Measurements from ENCODE around the gene CEP350.
A peak's percentile ranks its signal among the peaks of the same experiment; 100 is the strongest.

CEP350 gene, protein sequence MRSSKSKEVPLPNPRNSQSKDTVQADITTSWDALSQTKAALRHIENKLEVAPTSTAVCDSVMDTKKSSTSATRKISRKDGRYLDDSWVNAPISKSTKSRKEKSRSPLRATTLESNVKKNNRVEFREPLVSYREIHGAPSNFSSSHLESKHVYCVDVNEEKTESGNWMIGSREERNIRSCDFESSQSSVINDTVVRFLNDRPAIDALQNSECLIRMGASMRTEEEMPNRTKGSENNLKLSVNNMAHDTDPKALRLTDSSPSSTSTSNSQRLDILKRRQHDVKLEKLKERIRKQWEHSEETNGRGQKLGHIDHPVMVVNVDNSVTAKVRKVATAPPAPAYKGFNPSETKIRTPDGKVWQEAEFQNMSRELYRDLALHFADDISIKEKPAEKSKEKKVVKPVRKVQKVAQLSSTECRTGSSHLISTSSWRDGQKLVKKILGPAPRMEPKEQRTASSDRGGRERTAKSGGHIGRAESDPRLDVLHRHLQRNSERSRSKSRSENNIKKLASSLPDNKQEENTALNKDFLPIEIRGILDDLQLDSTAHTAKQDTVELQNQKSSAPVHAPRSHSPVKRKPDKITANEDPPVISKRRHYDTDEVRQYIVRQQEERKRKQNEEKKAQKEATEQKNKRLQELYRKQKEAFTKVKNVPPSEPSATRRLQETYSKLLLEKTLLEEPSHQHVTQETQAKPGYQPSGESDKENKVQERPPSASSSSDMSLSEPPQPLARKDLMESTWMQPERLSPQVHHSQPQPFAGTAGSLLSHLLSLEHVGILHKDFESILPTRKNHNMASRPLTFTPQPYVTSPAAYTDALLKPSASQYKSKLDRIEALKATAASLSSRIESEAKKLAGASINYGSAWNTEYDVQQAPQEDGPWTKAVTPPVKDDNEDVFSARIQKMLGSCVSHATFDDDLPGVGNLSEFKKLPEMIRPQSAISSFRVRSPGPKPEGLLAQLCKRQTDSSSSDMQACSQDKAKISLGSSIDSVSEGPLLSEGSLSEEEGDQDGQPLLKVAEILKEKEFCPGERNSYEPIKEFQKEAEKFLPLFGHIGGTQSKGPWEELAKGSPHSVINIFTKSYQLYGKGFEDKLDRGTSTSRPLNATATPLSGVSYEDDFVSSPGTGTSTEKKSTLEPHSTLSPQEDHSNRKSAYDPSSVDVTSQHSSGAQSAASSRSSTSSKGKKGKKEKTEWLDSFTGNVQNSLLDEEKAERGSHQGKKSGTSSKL (N-terminal part only)

DNA sequence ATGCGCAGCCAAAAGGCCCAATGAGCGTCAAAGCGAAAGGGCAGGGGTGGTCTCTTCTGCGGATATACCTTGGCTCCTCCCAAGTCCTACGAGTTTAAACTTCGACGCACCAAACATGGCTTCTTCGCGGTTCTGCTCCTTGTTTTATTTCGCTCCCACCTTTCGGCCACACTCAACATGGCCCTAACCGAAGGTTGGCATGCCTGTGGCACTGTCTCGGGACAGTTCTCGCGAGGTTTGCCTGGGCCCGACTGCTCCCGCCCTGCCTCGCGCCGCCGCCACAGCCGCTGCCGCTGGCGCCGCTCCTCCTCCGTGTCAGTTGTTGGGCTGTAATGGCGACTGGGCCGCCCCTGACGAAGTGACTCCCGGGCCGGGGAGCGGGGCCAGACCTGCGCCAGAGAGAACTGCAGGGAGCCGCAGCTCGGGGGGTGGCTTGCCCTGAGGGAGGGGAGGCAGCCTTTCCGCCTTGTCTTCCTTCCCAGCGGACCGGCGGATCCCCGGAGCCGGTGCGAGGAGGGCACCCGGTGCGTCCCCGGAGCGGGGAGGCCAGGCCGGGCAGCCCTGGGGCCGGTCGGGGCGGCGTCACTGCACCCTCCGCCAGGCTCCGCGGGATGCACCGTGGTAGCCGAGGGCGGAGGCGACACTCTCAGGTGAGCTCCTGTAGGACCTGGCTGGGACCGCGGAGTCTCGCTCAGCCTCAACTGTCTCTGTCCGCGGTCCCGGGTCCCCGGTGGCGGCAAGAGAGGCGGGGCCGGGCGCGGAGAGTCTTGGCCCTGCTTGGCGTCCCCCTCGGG, at the start of gene CEP350:
CEP350 (plus strand) TSS at position 318 of the 794 bp plus-strand sequence. CDS start 31,372 bp downstream, outside the sequence.
- DNase-seq (ENCODE audit: low spot score) = peak; percentile 98

DNA sequence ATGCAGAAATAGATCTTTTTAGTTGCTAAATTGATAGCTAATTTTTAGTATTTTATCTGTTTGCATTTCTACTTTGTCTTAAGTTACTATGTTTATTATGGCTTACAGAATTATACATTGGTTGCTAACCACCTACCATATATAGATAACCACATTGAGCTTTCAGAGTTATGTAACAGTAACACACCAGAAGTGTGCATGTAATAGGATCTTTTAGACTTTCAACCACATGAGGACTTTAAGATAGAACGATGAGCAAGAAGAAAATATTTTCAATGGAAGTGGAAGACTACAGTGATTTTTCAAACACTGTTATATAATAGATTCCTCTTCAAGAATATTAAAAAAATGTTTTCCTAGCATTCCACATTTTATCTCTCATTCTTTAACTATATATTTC, 43.7 kb upstream of the CEP350 start:
- no peak for DNase-seq (ENCODE audit: low spot score)

- no peak for DNase-seq (ENCODE audit: low spot score)
Measured at GRCh38 chr1:179911812-179912211, 42.8 kb upstream of the CEP350 start.

DNA sequence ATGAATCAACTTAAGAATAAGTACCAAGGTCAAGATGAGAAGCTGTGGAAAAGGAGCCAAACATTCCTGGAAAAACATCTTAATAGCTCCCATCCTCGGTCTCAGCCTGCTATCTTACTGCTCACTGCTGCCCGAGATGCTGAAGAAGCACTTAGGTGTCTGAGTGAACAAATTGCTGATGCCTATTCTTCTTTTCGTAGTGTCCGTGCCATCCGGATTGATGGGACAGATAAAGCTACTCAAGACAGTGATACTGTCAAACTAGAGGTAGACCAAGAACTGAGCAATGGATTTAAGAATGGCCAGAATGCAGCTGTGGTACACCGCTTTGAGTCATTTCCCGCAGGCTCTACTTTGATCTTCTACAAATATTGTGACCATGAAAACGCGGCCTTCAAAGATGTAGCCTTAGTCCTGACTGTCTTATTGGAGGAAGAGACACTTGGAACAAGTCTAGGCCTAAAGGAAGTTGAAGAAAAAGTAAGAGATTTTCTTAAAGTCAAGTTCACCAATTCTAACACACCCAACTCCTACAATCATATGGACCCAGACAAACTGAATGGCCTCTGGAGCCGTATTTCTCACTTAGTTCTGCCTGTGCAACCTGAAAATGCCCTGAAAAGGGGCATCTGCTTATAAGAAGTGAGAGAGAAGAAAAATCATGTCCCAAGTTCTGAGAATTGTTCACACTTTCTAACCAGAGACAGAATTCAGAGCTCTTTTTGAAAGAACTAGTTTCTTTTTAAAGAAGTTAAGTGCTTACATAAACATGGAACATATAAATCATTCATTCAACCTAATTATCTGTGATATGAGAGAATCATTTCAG, 36.8 kb upstream of the CEP350 start:
- no peak for DNase-seq (ENCODE audit: low spot score)

DNA sequence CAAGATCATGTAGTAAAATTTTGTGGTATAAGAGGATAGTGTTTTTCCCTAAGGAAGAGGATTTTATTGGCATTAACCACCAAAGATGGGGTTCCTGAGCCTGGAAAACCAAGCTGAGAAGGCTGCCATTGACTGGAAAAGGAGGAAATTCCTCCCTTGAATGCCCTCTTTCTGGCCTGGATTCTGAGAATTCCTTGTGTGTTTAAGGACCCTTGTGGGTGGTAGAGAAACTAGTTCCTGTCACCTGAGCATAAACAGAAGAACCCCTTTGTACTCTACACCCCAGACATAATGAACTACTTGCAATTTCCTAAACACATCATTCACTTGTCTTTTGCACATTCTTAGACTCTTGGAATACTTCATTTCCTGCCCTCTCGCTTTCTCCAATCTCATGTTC, 33.1 kb upstream of the CEP350 start:
- no peak for DNase-seq (ENCODE audit: low spot score)

GRCh38 chr1:179921981-179922872, 32.4 kb upstream of the CEP350 start:
- DNase-seq (ENCODE audit: low spot score) = no peak

- no peak for DNase-seq (ENCODE audit: low spot score)
Measured at GRCh38 chr1:179923029-179923428, 31.6 kb upstream of the CEP350 start.

DNA sequence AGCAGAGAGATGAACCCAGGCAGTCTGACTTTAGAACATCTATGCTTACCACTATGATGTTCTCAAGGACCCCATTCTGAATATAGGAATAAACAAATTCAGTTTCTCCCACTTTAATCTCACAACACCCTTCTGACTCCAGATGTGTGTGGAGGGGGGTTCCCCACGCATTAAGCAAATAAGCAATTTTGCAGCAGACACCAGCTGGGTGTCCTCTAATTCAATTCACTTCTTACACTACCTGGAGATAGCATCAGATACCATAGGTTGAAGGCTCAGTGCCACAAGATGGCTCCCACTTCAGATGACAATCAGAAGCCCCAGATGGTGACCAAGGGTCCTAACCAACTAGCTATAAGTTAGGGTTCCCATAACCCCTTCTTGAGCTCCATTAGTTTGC, 30.3 kb upstream of the CEP350 start:
- DNase-seq (ENCODE audit: low spot score) = no peak

GRCh38 chr1:179925302-179925701, 29.3 kb upstream of the CEP350 start:
- DNase-seq (ENCODE audit: low spot score) = no peak

DNA sequence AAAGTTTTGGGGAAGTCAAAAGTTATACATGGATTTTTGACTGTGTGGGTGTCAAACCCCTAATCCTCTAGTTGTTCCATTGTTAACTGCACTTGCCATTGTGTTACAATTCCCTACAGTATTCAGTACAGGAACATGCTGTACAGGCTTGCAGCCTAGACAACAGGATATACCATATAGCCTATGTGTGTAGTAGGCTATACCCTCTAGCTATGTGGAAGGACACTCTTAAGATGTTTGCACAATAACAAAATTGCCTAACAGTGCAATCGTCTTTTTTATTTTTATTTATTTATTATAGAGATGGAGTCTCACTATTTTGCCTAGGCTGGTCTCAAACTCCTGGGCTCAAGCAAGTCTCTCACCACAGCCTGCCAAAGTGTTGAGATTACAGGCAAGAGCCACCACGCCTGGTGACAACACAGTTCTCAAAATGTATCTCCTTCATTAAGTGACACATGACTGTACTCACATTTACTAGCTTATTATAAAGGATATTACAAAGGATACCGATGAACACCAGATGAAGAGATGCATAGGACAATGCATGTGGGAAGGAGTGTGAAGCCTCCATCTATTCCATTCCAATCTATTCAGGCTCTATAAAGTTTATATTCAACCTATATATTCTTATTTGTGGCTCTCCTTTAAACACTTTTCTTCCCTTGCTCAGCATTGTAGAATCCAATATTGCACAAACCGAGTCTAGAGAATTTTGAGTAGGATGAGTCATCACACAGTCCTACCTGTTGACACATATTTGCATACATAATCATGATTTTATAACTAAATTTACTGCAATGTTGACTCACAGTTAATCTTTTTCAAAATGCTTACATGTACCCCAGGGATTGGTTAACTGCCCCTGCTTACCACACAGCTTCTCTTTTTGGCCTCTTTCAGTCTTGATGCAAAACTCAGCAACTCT, 28.4 kb upstream of the CEP350 start:
- DNase-seq (ENCODE audit: low spot score) = no peak

DNA sequence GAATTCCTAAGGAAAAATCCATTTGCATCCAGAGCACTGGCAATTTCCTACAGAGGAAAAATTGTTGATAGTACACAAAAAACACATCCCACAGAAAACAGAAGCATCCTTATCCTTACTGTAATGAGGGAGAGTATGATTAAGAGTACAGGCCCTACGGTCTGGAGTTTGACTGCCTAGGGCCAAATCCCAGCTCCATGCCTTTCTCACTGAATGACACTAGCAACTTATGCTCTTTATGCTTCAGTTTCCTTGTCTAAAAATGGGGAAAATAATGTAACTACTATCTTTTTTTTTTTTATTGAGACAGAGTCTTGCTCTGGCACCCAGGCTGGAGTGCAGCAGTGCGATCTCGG, 27.8 kb upstream of the CEP350 start:
- DNase-seq (ENCODE audit: low spot score) = no peak

GRCh38 chr1:179929955-179930798, 24.4 kb upstream of the CEP350 start:
- DNase-seq (ENCODE audit: low spot score) = no peak

DNA sequence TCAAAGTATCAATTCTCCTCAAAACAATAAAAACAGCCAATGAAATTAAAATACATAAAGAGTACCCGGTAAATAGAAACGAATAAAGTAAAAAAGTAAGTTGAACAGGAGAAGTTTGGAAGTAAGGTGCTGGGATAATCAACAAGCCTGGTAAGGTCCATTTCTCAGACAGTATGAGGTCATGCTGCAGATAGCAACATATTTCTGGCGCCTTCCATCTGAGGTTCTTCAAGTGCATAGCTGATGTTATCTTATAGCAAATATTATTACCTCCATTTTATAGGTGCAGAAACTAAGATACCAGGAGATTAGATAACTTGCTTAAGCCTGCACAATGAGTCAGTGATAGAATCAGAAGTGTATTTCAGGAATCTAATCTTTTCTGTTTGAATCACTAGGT, 23.7 kb upstream of the CEP350 start:
- DNase-seq (ENCODE audit: low spot score) = no peak

DNA sequence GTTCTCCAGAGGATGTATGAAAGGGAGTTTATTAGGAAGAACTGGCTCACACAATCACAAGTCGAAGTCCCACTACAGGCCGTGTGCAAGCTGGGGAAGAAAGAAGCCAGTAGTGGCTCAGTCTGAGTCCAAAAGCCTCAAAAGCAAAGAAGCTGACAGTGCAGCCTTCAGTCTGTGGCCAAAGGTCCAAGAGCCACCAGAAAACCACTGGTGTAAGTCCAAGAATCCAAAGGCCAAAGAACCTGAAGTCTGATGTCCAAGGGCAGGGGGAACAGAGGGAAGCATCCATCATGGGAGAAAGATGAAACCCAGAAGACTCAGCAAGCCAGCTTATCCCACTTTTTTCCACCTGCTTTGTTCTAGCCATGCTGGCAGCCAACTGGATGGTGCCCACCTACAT, 21.4 kb upstream of the CEP350 start:
- no peak for DNase-seq (ENCODE audit: low spot score)

DNA sequence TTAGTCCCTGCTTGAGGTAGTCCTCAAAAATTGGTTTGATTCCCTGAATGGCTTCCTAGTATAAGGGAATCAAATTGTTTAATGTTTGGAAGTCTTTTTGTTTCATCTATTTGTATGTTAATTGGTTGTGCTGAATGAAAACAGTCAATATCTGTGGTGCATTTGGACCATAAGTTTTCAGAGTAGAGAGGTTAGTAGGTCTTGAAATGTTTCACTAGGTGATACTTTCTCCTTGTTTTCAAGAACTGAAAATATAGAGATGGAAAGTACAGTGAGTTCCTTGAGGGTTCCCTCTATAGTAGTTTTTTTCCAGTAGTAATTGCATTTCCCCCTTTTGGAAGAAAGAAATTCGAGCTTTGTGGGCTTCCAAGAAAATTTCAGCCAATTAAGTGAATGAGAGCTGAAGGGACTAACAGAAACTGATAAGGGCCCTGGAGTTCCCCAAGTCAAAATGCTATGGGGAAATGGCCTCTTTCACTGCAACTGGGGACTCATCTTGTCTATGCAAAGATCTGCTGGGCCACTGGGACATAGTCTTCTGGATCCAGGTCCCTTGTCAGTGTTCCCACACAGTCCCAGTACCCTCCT, 18.6 kb upstream of the CEP350 start:
- no peak for DNase-seq (ENCODE audit: low spot score)

- DNase-seq (ENCODE audit: low spot score) = no peak
Measured at GRCh38 chr1:179937668-179938254, 16.8 kb upstream of the CEP350 start.

DNA sequence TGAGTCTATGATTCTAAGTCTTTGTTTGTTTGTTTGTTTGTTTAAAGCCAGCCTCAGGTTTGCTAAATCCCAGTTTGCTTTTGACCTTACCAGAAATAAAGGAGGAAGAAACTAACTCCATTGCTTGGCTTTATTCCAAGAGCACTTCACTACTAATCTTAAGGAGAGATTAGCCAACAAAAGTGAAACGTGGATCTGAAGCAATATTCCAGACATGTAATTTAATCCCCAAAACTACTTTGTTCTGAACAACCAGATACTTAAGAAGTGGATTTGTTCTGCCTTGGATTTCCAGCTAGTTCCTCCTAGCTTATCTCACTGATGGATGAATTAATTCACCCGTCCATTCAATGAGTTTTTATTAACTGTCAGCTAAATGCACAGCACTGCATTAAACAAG, 15.9 kb upstream of the CEP350 start:
- no peak for DNase-seq (ENCODE audit: low spot score)
